Activated T-helper 1 cell treated with Interleukin-2 at 50 U/mL for 16 hours (primary cell): ENCODE data around the gene C2orf74.
"Not testable (repeated sequence)": the region's sequence is repeated elsewhere in the genome, so short reads cannot be mapped to it uniquely, and the experiment has no call there.

ENCODE experiments used
- DNase-seq: peaks from one replicate; pipeline ENCODE4 v3.0.0-alpha.2; 2020; ENCODE audit warnings: low read depth

C2orf74 gene

GRCh38 chr2:61173116-61173515 lies 11.1 kb downstream of the C2orf74 start:
- DNase-seq = no peak

DNA sequence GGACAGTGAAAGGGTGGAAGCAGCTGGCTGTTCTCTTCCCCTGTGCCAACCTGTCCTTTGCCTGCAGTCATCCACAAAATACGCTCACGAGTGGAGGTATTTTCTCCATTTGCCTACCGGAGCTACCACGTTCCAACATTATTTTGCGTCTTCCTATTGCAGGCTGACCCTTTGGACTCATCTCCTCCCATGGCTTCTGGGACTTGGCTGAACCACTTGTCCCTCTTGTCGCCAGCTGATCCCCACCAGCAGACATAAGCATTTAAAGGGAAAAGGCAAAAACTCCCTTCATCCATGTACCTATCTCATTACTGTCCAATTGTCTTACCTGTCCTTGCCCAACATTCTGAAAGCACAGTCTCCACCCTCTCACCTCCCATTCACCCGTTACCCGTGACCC lies 13.0 kb downstream of the C2orf74 start:
- DNase-seq = no peak

- DNase-seq = peak; percentile 94
These were observed 15.1 kb downstream of the C2orf74 start for GRCh38 chr2:61176755-61177726.

GRCh38 chr2:61177727-61178549 lies 15.9 kb downstream of the C2orf74 start:
- peak; percentile 20 for DNase-seq

- no peak for DNase-seq
These were observed 16.9 kb downstream of the C2orf74 start for GRCh38 chr2:61178603-61179545.

DNA sequence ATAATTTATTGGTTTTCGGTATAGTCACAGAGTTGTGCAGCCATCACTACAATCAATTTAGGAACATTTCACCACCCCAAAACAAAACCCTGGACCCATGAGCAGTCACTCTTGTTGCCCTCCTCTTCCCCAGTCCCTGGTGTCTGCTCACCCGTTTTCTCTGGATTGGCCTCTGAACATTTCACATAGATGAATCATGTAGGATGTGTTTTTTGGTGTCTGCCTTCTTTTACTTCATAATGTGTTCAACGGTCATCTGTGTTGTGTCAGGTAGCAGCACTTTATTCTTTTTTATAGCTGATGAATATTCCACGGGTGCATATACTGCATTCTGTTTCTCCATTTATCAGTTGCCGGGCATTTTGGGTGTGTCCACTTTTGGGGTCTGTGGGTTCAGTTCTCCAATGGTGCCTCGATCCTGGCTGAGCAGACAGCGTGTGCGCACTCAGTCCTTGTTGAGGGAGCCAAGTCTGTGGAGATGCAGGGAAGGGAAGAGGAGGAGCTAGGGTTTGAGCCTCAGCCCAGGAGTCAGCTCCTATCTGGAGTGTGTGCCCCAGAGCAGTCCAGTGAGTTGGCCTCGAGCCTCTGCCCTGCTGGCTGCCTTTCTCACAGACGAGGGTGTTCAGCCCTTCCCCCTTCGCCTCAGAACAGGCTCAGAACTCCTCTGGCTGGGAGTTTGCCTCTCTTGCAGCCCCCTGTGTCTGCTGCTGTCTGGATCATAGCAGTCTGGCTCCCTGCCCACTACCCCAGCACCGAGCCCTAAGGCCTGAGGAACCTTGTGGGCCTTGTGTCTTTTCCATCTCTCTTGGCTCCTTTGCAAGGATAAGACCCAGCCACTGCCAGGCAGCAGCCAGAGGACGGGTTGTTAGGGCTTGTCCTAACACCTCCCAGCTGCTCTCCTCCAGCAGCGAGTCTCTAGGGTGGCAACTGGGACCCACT lies 18.0 kb downstream of the C2orf74 start:
- DNase-seq = no peak

DNA sequence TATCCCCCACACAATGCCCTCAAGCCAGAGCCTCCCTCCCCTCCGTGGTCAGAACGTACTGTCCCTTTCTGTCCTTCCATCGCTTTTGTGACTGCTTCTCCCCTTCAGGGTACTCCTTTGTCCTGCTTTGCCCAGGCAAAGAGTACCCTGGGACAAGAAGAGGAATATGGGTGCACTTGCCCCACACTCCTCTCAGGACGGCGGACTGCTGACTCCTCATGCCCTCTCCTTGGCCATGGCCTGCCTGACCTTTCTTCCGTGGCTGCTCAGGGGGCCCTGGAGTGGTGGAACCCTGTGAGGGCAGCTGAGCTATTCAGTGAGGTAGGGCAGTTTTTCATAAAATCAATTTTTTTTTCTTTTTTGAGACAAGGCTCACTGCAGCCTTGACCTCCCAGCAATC lies 18.7 kb downstream of the C2orf74 start:
- DNase-seq = no peak

- DNase-seq = no peak
These were observed 19.5 kb downstream of the C2orf74 start for GRCh38 chr2:61181382-61182058.

GRCh38 chr2:61182059-61182383 lies 20.0 kb downstream of the C2orf74 start:
- no peak for DNase-seq

DNA sequence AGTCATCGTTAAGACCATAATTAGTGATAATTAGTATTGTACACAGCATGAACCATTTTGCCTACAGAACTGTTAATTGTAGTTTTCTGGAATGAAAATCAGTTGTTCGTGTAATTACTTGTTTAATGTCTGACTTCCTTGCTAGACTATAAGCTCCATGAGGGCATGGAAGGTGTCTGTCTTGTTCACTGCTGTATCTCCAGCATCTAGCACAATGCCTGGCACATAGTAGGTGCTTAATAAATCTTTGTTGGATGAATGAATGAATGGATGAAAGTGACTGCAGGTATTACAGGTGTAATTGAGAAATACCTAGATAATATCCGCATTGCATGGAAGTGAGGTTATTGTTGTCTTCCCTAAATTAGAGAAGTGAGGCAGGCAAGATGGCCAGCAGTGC lies 21.8 kb downstream of the C2orf74 start:
- DNase-seq = no peak

GRCh38 chr2:61184263-61184662 lies 22.3 kb downstream of the C2orf74 start:
- DNase-seq = no peak

DNA sequence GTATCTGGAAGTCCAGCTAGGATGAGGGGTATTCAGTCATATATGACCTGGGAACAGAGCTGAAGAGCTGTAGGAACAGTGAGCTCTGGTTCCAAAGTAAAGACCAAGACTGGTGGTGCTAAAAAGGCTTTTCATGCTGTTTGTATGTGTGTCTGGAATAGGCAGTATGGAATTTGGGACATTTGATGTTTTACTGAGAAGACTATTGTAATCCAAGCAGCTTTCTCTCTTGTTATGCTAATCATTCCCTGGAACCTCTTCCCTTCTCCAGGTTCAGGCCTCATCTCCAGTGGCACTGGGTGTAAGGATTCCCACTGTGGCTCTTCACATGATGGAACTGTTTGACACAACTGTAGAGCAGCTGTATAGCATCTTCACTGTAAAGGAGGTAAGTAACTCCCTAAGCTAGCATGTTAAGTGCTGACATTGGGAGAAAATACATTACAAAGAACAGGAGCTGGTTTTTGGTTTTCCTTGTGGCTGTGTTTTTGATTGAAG lies 23.3 kb downstream of the C2orf74 start:
- DNase-seq = no peak

- no peak for DNase-seq
These were observed 25.1 kb downstream of the C2orf74 start for GRCh38 chr2:61187085-61187484.

DNA sequence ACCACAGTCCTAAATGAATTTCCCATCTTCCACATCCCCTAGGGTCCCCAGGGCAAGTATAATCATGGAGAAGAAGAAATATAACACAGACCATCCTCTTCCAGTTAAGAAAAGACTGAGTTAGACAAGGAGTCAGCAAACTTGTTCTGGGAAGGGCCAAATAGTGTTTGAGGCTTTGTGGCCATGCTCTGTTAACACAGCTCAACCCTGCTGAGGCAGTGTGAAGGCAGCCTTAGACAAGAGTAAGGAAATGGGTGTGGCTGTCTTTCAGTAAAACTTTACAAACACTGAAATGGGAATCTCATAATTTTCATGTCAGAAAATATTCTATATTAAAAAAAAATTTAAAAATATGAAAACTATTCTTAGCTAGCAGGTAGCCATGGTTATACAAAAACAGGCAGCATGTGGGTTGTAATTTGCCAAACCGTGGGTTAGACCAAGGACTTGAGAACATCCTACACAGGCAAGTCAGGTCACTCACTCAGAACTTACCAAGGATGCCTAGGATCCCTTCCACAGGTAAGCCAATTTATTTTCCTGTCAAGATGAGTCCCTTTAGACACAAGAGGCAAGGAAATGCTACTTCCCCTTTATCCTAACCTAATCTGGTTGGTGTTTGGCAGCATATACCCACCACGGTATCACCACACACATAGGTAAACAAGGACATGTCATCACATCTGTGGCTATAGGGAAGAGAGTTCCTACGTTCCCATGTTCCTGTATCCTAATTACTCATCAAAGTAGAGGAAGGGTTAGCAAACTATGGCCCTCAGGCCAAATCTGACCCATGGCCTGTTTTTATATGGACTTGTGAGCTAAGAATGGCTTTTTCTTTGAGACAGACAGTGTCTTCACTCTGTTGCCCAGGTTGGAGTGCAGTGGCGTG lies 31.9 kb downstream of the C2orf74 start:
- DNase-seq = no peak

DNA sequence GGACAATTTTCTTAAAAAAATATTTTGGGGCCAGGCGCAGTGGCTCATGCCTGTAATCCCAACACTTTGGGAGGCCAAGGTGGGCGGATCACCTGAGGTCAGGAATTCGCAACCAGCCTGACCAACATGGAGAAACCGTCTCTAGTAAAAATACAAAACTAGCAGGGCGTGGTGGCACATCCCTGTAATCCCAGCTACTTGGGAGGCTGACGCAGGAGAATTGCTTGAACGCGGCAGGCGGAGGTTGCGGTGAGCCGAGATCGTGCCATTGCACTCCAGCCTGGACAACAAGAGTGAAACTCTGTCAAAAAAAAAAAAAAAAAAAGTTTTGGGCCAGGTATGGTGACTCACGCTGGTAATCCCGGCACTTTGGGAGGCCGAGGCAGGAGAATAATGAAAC lies 32.7 kb downstream of the C2orf74 start:
- DNase-seq = not testable (repeated sequence)

DNA sequence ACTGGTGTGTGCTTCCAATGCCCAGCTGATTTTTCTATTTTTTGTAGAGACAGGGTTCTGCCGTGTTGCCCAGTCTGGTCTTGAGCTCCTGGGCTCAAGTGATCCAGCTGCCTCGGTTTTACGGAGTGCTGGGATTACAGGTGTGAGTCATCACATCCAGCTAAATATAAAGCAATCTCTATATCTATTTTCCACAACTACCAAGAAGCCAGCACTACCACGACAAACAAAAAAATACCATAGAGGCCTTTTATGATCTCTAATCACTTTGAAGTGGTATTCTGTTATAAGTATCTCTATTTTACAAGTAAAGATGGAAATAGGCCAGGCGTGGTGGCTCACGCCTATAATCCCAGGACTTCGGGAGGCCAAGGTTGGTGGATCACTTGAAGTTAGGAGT lies 34.7 kb downstream of the C2orf74 start:
- DNase-seq = no peak

- no peak for DNase-seq
These were observed 43.1 kb downstream of the C2orf74 start for GRCh38 chr2:61205132-61205531.

DNA sequence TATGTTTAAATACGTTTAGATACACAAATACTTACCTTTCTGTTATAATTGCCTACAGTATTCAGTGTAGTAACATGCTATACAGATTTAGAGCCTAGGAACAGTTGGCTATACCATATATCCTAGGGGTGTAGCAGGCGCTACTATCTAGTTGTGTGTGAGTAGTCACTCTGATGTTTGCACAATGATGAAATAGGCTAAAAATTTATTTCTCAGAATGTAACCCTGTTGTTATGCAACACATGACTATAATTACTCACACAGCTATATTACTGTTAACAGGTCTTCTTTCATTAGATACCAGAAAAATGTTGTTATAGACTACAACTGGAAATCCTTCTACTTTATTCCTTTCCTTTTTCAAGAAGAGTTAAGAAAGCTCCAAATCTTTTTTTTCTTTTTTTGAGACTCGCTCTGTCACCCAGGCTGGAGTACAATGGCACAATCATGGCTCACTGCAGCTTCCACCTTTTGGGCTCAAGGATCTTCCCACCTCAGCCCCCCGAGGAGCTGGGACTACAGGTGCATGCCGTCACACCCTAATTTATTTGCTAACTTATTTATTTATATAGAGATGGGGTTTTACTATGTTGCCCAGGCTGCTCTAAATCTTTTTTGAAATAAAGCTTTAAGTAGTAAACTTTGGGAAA lies 48.5 kb downstream of the C2orf74 start:
- DNase-seq = no peak

- no peak for DNase-seq
These were observed 52.2 kb downstream of the C2orf74 start for GRCh38 chr2:61214171-61214570.
